ENCODE results near the gene PSMD14.

PSMD14 gene

DNA sequence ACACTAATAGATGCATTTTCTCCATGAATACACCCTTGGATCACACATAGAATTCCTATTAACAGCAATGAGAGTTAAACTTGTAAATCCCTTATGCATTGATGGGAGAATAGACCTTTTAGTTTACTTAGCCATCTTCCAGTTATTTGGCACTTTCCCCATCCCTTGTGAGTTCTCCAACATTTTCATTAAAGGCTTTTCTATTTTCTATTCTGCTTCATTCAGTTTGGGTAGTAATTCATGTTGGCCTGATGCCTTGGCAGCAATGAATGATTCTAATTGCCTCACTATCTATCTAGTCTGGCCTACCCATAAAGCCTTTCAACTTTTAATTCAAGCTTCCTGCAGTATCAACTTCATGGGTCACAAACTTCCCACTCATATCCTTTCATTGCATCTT is 140.2 kb downstream of the PSMD14 start:
- DNase-seq (ENCODE audit: low read depth in 2 of 2): no peak

All from stimulated activated CD8-positive, alpha-beta memory T cell treated with anti-CD3 and anti-CD28 coated beads, Interleukin-15, amount 100 ng/mL, for 4 hours (primary cell).